Vagina (tissue), 2 donors: ENCODE results near the gene SCTR. TPM values are rescaled to one million over a fixed set of nuclear protein-coding genes. Genes with fewer than 3 reads are reported as not detected.
A peak's percentile ranks its signal among the peaks of the same experiment; 100 is the strongest.

ENCODE experiments used
- DNase-seq, 2 donors: peaks; one replicate each; pipeline ENCODE4 v3.0.0-alpha.2; 2017; ENCODE audit errors: extremely low spot score in 2 of 2
- H3K27ac ChIP-seq: fragments of 200-600 bp; sonication (generic); one replicate; pipeline ENCODE4 v1.5.1; 2019
- H3K27me3 ChIP-seq: fragments of 200-600 bp; sonication (generic); one replicate; pipeline ENCODE4 v1.5.1; 2019
- H3K36me3 ChIP-seq, 2 donors: fragments of 200-600 bp; sonication (generic); one replicate each; pipeline ENCODE4 v1.5.1; 2017 to 2019
- H3K4me1 ChIP-seq: fragments of 200-600 bp; sonication (generic); one replicate; pipeline ENCODE4 v1.5.1; 2019
- H3K4me3 ChIP-seq, 2 donors: fragments of 200-600 bp; sonication (generic); 1 replicate in 1 of 2; 2 replicates in 1 of 2; pipeline ENCODE4 v1.5.1; 2016 to 2019
- H3K9me3 ChIP-seq: fragments of 200-600 bp; sonication (generic); one replicate; pipeline ENCODE4 v1.5.1; 2019
- CTCF ChIP-seq, 3 experiments: fragments of 450-650 bp in 2 of 3; fragments of 200-600 bp in 1 of 3; sonication (generic) in 1 of 3; IDR thresholded peaks; one replicate each; pipeline ENCODE4 v1.5.1; 2017 to 2019; ENCODE audit warnings: antibody characterized with exemption in 3 of 3, mild to moderate bottlenecking in 2 of 3, moderate library complexity in 2 of 3
- POLR2A ChIP-seq, 2 donors: fragments of 450-650 bp; IDR thresholded peaks; one replicate each; pipeline ENCODE4 v1.6.1; 2017; ENCODE audit warnings: antibody characterized with exemption in 2 of 2, mild to moderate bottlenecking in 2 of 2, moderate library complexity in 2 of 2
- POLR2AphosphoS5 ChIP-seq, 2 donors: sonication (generic); formaldehyde crosslinking; IDR thresholded peaks; one replicate each; pipeline ENCODE4 v1.9.0; 2017; ENCODE audit warnings: antibody characterized with exemption in 2 of 2, mild to moderate bottlenecking in 2 of 2, low read depth in 1 of 2; ENCODE audit not compliant: insufficient read depth in 1 of 2
- intact Hi-C: fragments of 100-400 bp; cut with DNase I; formaldehyde crosslinking; loops from one replicate; pipeline ENCODE4 v1.15.1; 2023
- total RNA-seq: library from RNA; depleted of rRNA; stranded (reverse); fragments of >200 nt; gene quantifications from one replicate; pipeline ENCODE4 v1.2.3, GENCODE V29; 2016

Gene SCTR
- total RNA-seq, 1 donor from 2014 or later, result not detected

- intact Hi-C loops, result loop anchor here (5.0 kb wide), 1 partner anchor 68 kb away; no protein-coding TSS in a partner anchor
- Histone ChIP-seq H3K27me3 (no peaks in the 10 kb centered on the region), H3K9me3 (no peaks in the 10 kb centered on the region), H3K4me1 (peaks cover 4% of the 10 kb centered on the region), H3K36me3 (no peaks in the 10 kb centered on the region), H3K4me3 (no peak overlapping the region), H3K27ac (no peak overlapping the region)
- DNase-seq, result peak in 1 of 2 donors; percentile 72
- TF ChIP-seq POLR2A (IDR thresholded peaks at IDR 0.05), result no peak
- no peak for TF ChIP-seq POLR2AphosphoS5 (IDR thresholded peaks at IDR 0.05; ENCODE audit: insufficient read depth in 1 of 2, low read depth in 1 of 2)
Observed at GRCh38 chr2:119475225-119475856, 48.9 kb downstream of the SCTR start.

GRCh38 chr2:119474371-119475224 lies 49.7 kb downstream of the SCTR start:
- Histone ChIP-seq H3K9me3 (no peaks in the 10 kb centered on the region), H3K4me3 (no peak overlapping the region), H3K27me3 (no peaks in the 10 kb centered on the region), H3K27ac (no peak overlapping the region), H3K36me3 (no peaks in the 10 kb centered on the region), H3K4me1 (peaks cover 4% of the 10 kb centered on the region)
- TF ChIP-seq POLR2A (IDR thresholded peaks at IDR 0.05) (no peak), CTCF (IDR thresholded peaks at IDR 0.05) (no peak)
- intact Hi-C loops, result loop anchor here (5.0 kb wide), 1 partner anchor 67 kb away; no protein-coding TSS in a partner anchor
- DNase-seq, result no peak

- no peak for DNase-seq
- Histone ChIP-seq H3K4me3 (no peak overlapping the region), H3K36me3 (no peaks in the 10 kb centered on the region), H3K9me3 (no peaks in the 10 kb centered on the region), H3K4me1 (peaks cover 4% of the 10 kb centered on the region), H3K27ac (no peak overlapping the region), H3K27me3 (no peaks in the 10 kb centered on the region)
- no peak for TF ChIP-seq POLR2A (IDR thresholded peaks at IDR 0.05)
- intact Hi-C loops, result no loop called here
Observed at GRCh38 chr2:119473621-119474370, 50.5 kb downstream of the SCTR start.

- Histone ChIP-seq H3K4me3 (no peak overlapping the region), H3K4me1 (peaks cover 4% of the 10 kb centered on the region), H3K27ac (no peak overlapping the region), H3K9me3 (no peaks in the 10 kb centered on the region), H3K27me3 (no peaks in the 10 kb centered on the region), H3K36me3 (no peaks in the 10 kb centered on the region)
- intact Hi-C loops, result no loop called here
- TF ChIP-seq POLR2AphosphoS5 (IDR thresholded peaks at IDR 0.05; ENCODE audit: insufficient read depth in 1 of 2, low read depth in 1 of 2) (no peak), POLR2A (IDR thresholded peaks at IDR 0.05) (no peak), CTCF (IDR thresholded peaks at IDR 0.05) (no peak)
- no peak for DNase-seq
Observed at GRCh38 chr2:119472749-119473148, 51.5 kb downstream of the SCTR start.

GRCh38 chr2:119469661-119470297 lies 54.5 kb downstream of the SCTR start:
- intact Hi-C loops, result no loop called here
- no peak overlapping the region for H3K27ac ChIP-seq
- no peaks in the 10 kb centered on the region for H3K9me3 ChIP-seq
- H3K36me3 ChIP-seq, result no peaks in the 10 kb centered on the region
- DNase-seq, result no peak
- no peak overlapping the region for H3K4me3 ChIP-seq
- no peaks in the 10 kb centered on the region for H3K27me3 ChIP-seq
- no peak for TF ChIP-seq POLR2AphosphoS5 (IDR thresholded peaks at IDR 0.05; ENCODE audit: insufficient read depth in 1 of 2, low read depth in 1 of 2)
- no peak for TF ChIP-seq CTCF (IDR thresholded peaks at IDR 0.05)
- TF ChIP-seq POLR2A (IDR thresholded peaks at IDR 0.05), result no peak
- H3K4me1 ChIP-seq, result no peaks in the 10 kb centered on the region
